Stimulated activated CD4-positive, alpha-beta T cell treated with anti-CD3 and anti-CD28 coated beads, Interleukin-15, amount 100 ng/mL, for 48 hours (primary cell): ENCODE results near the gene CAMK2G.
"Not testable (repeated sequence)": the region's sequence is repeated elsewhere in the genome, so short reads cannot be mapped to it uniquely, and the experiment has no call there.

Experiments
- DNase-seq, 2 donors: peaks; one replicate each; pipeline ENCODE4 v3.0.0-alpha.2; 2020; ENCODE audit warnings: low read depth in 2 of 2

The CAMK2G gene

GRCh38 chr10:73902351-73902750, 28.0 kb upstream of the CAMK2G start:
- no peak for DNase-seq

GRCh38 chr10:73901261-73901660, 26.9 kb upstream of the CAMK2G start:
- no peak for DNase-seq

- no peak for DNase-seq
These were observed 25.7 kb upstream of the CAMK2G start for GRCh38 chr10:73900064-73900463.

- DNase-seq = no peak
These were observed 25.1 kb upstream of the CAMK2G start for GRCh38 chr10:73899423-73899822.

GRCh38 chr10:73898730-73899410, 24.5 kb upstream of the CAMK2G start:
- DNase-seq = no peak

- no peak for DNase-seq
These were observed 23.3 kb upstream of the CAMK2G start for GRCh38 chr10:73897693-73898092.

GRCh38 chr10:73895381-73895780, 21.0 kb upstream of the CAMK2G start:
- DNase-seq = not testable (repeated sequence)

GRCh38 chr10:73894245-73894971, 20.1 kb upstream of the CAMK2G start:
- DNase-seq = no peak

- DNase-seq = no peak
These were observed 19.1 kb upstream of the CAMK2G start for GRCh38 chr10:73893426-73893825.

- no peak for DNase-seq
These were observed 18.1 kb upstream of the CAMK2G start for GRCh38 chr10:73892310-73893030.

GRCh38 chr10:73891540-73891939, 17.2 kb upstream of the CAMK2G start:
- no peak for DNase-seq

- not testable (repeated sequence) for DNase-seq
These were observed 16.5 kb upstream of the CAMK2G start for GRCh38 chr10:73890830-73891229.

- DNase-seq = no peak
These were observed 15.9 kb upstream of the CAMK2G start for GRCh38 chr10:73890261-73890660.

- DNase-seq = not testable (repeated sequence)
These were observed 15.1 kb upstream of the CAMK2G start for GRCh38 chr10:73889416-73889815.

- no peak for DNase-seq
These were observed 14.7 kb upstream of the CAMK2G start for GRCh38 chr10:73889014-73889413.

- DNase-seq = no peak
These were observed 14.2 kb upstream of the CAMK2G start for GRCh38 chr10:73888514-73888913.

GRCh38 chr10:73887294-73888039, 13.1 kb upstream of the CAMK2G start:
- no peak for DNase-seq

GRCh38 chr10:73886661-73887293, 12.4 kb upstream of the CAMK2G start:
- DNase-seq = no peak

- DNase-seq = peak; percentile 52
These were observed 11.8 kb upstream of the CAMK2G start for GRCh38 chr10:73886085-73886529.

GRCh38 chr10:73884017-73884416, 9.7 kb upstream of the CAMK2G start:
- no peak for DNase-seq

- DNase-seq = no peak
These were observed 7.0 kb upstream of the CAMK2G start for GRCh38 chr10:73881221-73881919.
